H1 (cell line): ENCODE results near the gene ZBTB24.

ENCODE experiments used
- CBX5 ChIP-seq: fragments of 300-800, 300-1000 bp; sonication (generic); IDR thresholded peaks from 2 replicates; pipeline ENCODE4 v1.7.1; 2016; ENCODE audit warnings: antibody characterized with exemption, low read length, low read depth
- CTBP2 ChIP-seq: IDR thresholded peaks from 2 replicates; pipeline ENCODE4 v1.7.0; 2011; ENCODE audit warnings: borderline replicate concordance, mild to moderate bottlenecking, moderate library complexity, mixed read lengths, low read length; ENCODE audit not compliant: insufficient read depth, insufficient read length
- MAFK ChIP-seq: IDR thresholded peaks from 2 replicates; pipeline ENCODE4 v1.6.1; 2012; ENCODE audit warnings: low read depth, mild to moderate bottlenecking, improper control_type of control experiment, low read length
- POLR2A ChIP-seq, 2 experiments: IDR thresholded peaks; 1 replicate in 1 of 2; 2 replicates in 1 of 2; pipeline ENCODE4 v1.6.1; 2011; ENCODE audit warnings: low read depth in 2 of 2, low read length in 2 of 2, mild to moderate bottlenecking in 2 of 2; ENCODE audit errors: control extremely low read depth in 1 of 2
- SIRT6 ChIP-seq: IDR thresholded peaks from one replicate; pipeline ENCODE4 v1.7.1; 2012; ENCODE audit warnings: low read length, inconsistent platforms
- TAF1 ChIP-seq: IDR thresholded peaks from 2 replicates; pipeline ENCODE4 v1.6.1; 2011; ENCODE audit warnings: mild to moderate bottlenecking, low read depth, low read length
- USF2 ChIP-seq: IDR thresholded peaks from 2 replicates; pipeline ENCODE4 v1.6.1; 2011; ENCODE audit warnings: low read length, improper control_type of control experiment
- YY1 ChIP-seq: IDR thresholded peaks from 2 replicates; pipeline ENCODE4 v1.6.1; 2011; ENCODE audit warnings: low read depth, mild to moderate bottlenecking, low read length
- TF ChIP-seq, protein P1 (sequence below), 3 experiments: IDR thresholded peaks; 1 replicate in 2 of 3; 2 replicates in 1 of 3; pipeline versions ENCODE4 v1.5.1 to v1.6.1; 2011; ENCODE audit warnings: low read length in 3 of 3, mild to moderate bottlenecking in 3 of 3, inconsistent platforms in 2 of 3, low read depth in 1 of 3, moderate library complexity in 1 of 3; ENCODE audit not compliant: insufficient read depth in 1 of 3; ENCODE audit errors: control extremely low read depth in 1 of 3

GRCh38 chr6:109442393-109442924, 40.6 kb downstream of the ZBTB24 start:
- TF ChIP-seq, protein P1, sequence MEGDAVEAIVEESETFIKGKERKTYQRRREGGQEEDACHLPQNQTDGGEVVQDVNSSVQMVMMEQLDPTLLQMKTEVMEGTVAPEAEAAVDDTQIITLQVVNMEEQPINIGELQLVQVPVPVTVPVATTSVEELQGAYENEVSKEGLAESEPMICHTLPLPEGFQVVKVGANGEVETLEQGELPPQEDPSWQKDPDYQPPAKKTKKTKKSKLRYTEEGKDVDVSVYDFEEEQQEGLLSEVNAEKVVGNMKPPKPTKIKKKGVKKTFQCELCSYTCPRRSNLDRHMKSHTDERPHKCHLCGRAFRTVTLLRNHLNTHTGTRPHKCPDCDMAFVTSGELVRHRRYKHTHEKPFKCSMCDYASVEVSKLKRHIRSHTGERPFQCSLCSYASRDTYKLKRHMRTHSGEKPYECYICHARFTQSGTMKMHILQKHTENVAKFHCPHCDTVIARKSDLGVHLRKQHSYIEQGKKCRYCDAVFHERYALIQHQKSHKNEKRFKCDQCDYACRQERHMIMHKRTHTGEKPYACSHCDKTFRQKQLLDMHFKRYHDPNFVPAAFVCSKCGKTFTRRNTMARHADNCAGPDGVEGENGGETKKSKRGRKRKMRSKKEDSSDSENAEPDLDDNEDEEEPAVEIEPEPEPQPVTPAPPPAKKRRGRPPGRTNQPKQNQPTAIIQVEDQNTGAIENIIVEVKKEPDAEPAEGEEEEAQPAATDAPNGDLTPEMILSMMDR (IDR thresholded peaks at IDR 0.05; ENCODE audit: control extremely low read depth in 1 of 3, insufficient read depth in 1 of 3, low read depth in 1 of 3, low read length in 3 of 3), result no peak
- peak in 1 of 2 experiments; percentile 23; a peak in 1 of 3 replicates for TF ChIP-seq POLR2A (IDR thresholded peaks at IDR 0.05; ENCODE audit: control extremely low read depth in 1 of 2, low read depth in 2 of 2, low read length in 2 of 2)
- TF ChIP-seq USF2, result no peak
- TF ChIP-seq CTBP2, result no peak
- TF ChIP-seq CBX5, result no peak
- no peak for TF ChIP-seq YY1
- no peak for TF ChIP-seq MAFK
- TF ChIP-seq SIRT6, result no peak
- no peak for TF ChIP-seq TAF1
